ENCODE measurements around the gene ATF6B. TPM values are rescaled to one million over a fixed set of nuclear protein-coding genes. Genes with fewer than 3 reads are reported as not detected.

Gene ATF6B
- total RNA-seq, 2 donors from 2014 or later, result 15.0 to 15.3 TPM

- no peak overlapping the region for H3K27ac ChIP-seq
- H3K4me3 ChIP-seq, result no peak overlapping the region
- H3K4me1 ChIP-seq, result no peaks in the 10 kb centered on the region
- no peak for DNase-seq (ENCODE audit: low spot score)
- H3K9me3 ChIP-seq, result no peaks in the 10 kb centered on the region
- no peak for TF ChIP-seq CTCF (IDR thresholded peaks at IDR 0.05)
- H3K27me3 ChIP-seq, result no peaks in the 10 kb centered on the region
- no peaks in the 10 kb centered on the region for H3K36me3 ChIP-seq
Measured at GRCh38 chr6:32140420-32141046, 12.5 kb upstream of the ATF6B start.

- H3K4me3 ChIP-seq, result no peak overlapping the region
- H3K4me1 ChIP-seq, result no peaks in the 10 kb centered on the region
- H3K36me3 ChIP-seq, result no peaks in the 10 kb centered on the region
- no peaks in the 10 kb centered on the region for H3K27me3 ChIP-seq
- H3K27ac ChIP-seq, result no peak overlapping the region
- no peak for TF ChIP-seq CTCF (IDR thresholded peaks at IDR 0.05)
- no peaks in the 10 kb centered on the region for H3K9me3 ChIP-seq
- DNase-seq (ENCODE audit: low spot score), result no peak
Measured at GRCh38 chr6:32139590-32139989, 11.5 kb upstream of the ATF6B start.

- Histone ChIP-seq H3K36me3 (no peaks in the 10 kb centered on the region), H3K9me3 (no peaks in the 10 kb centered on the region), H3K27ac (no peak overlapping the region), H3K27me3 (no peaks in the 10 kb centered on the region), H3K4me1 (no peaks in the 10 kb centered on the region), H3K4me3 (no peak overlapping the region)
- DNase-seq (ENCODE audit: low spot score), result no peak
- TF ChIP-seq CTCF (IDR thresholded peaks at IDR 0.05), result no peak
Measured at GRCh38 chr6:32137454-32137853, 9.4 kb upstream of the ATF6B start.

GRCh38 chr6:32133786-32134185 is 5.7 kb upstream of the ATF6B start:
- Histone ChIP-seq H3K4me1 (peaks cover 0 to 10% of the 10 kb centered on the region in 2 donors), H3K27me3 (no peaks in the 10 kb centered on the region), H3K27ac (no peak overlapping the region), H3K36me3 (no peaks in the 10 kb centered on the region), H3K4me3 (no peak overlapping the region), H3K9me3 (no peaks in the 10 kb centered on the region)
- DNase-seq (ENCODE audit: low spot score), result no peak
- TF ChIP-seq CTCF (IDR thresholded peaks at IDR 0.05), result no peak

GRCh38 chr6:32132110-32132509 is 4.1 kb upstream of the ATF6B start:
- Histone ChIP-seq H3K9me3 (no peaks in the 10 kb centered on the region), H3K36me3 (no peaks in the 10 kb centered on the region), H3K4me3 (no peak overlapping the region), H3K4me1 (peaks cover 0 to 21% of the 10 kb centered on the region in 2 donors), H3K27me3 (no peaks in the 10 kb centered on the region), H3K27ac (no peak overlapping the region)
- TF ChIP-seq CTCF (IDR thresholded peaks at IDR 0.05), result no peak
- no peak for DNase-seq (ENCODE audit: low spot score)

GRCh38 chr6:32131439-32131948 is 3.4 kb upstream of the ATF6B start:
- H3K9me3 ChIP-seq, result no peaks in the 10 kb centered on the region
- no peak overlapping the region for H3K27ac ChIP-seq
- H3K4me3 ChIP-seq, result no peak overlapping the region
- TF ChIP-seq CTCF (IDR thresholded peaks at IDR 0.05), result no peak
- H3K4me1 ChIP-seq, result peaks cover 0 to 27% of the 10 kb centered on the region in 2 donors
- H3K36me3 ChIP-seq, result no peaks in the 10 kb centered on the region
- no peak for DNase-seq (ENCODE audit: low spot score)
- H3K27me3 ChIP-seq, result no peaks in the 10 kb centered on the region
